Measurements from ENCODE around the gene CNOT6L. TPM values are rescaled to one million over a fixed set of nuclear protein-coding genes. Genes with fewer than 3 reads are reported as not detected.

Gene CNOT6L
- polyA plus RNA-seq, 1 of the 3 experiments (the other 2 are of a cell fraction): 2.8 TPM

DNA sequence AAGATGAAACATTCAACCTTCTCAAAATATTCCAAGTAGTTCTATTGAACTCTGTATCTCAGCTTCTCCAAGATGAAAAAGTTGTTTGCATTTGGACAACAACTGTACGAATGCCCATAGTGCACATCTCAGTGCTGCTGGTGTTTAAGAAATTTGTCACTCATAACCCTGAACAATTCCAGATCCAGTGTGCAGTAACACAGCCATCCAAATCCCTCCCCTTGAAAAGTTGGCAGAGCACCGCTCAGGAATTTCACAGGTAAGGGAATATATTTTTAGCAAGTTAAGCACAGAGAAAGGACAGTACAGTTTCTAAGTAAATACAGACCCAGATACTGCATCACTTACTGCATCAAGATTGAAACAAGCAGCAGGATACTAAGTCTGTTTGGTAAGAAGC lies 104.7 kb downstream of the CNOT6L start:
- Histone ChIP-seq H3K79me2 (ENCODE audit: insufficient read depth) (no peaks in the 10 kb centered on the region), H4K20me1 (ENCODE audit: insufficient read depth) (no peaks in the 10 kb centered on the region), H3K9me2 (no peaks in the 10 kb centered on the region), H3F3A (replicated peaks; ENCODE audit: insufficient read depth) (no peaks in the 10 kb centered on the region), H3K27me3 (ENCODE audit: insufficient read depth) (no peaks in the 10 kb centered on the region), H2AFZ (ENCODE audit: low read depth) (no peak overlapping the region), H3K9me3 (no peaks in the 10 kb centered on the region), H3K4me3 (ENCODE audit: low read depth in 2 of 2, low read length in 1 of 2) (no peak overlapping the region), H3K9ac (no peak overlapping the region), H3K27ac (ENCODE audit: low read depth in 2 of 2, low read length in 1 of 2) (no peak overlapping the region), H3K36me3 (replicated peaks in 1 of 2; ENCODE audit: control insufficient read depth in 1 of 2, insufficient read depth in 2 of 2, low read length in 1 of 2) (peaks cover 6 to 10% of the 10 kb centered on the region in 2 experiments), H3K4me2 (no peak overlapping the region), H3K4me1 (ENCODE audit: control insufficient read depth in 1 of 2, insufficient read depth in 2 of 2, low read depth in 1 of 2, low read length in 1 of 2) (no peaks in the 10 kb centered on the region)
- WGBS (ENCODE audit: low lambda C conversion rate): 100% methylated on average over 2 of the region's 2 CpGs
- POLR2A ChIA-PET: no interaction called here
- TF ChIP-seq RCOR1 (IDR thresholded peaks at IDR 0.05; ENCODE audit: low read length): no peak
- TF ChIP-seq SIN3A (IDR thresholded peaks at IDR 0.05; ENCODE audit: borderline replicate concordance, low read depth, low read length): no peak
- no peak for TF ChIP-seq RFX5 (IDR thresholded peaks at IDR 0.05; ENCODE audit: low read length)
- TF ChIP-seq CHD2 (IDR thresholded peaks at IDR 0.05; ENCODE audit: low read length, partially characterized antibody): no peak
- no peak for TF ChIP-seq RXRA (IDR thresholded peaks at IDR 0.05; ENCODE audit: borderline replicate concordance, low read depth)
- TF ChIP-seq EP300 (IDR thresholded peaks at IDR 0.05; ENCODE audit: borderline replicate concordance in 1 of 2, low read depth in 1 of 2, low read length in 1 of 2): no peak
- TF ChIP-seq, protein P1, sequence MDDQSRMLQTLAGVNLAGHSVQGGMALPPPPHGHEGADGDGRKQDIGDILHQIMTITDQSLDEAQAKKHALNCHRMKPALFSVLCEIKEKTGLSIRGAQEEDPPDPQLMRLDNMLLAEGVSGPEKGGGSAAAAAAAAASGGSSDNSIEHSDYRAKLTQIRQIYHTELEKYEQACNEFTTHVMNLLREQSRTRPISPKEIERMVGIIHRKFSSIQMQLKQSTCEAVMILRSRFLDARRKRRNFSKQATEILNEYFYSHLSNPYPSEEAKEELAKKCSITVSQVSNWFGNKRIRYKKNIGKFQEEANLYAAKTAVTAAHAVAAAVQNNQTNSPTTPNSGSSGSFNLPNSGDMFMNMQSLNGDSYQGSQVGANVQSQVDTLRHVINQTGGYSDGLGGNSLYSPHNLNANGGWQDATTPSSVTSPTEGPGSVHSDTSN (IDR thresholded peaks at IDR 0.05): no peak
- no peak for TF ChIP-seq SMC3 (IDR thresholded peaks at IDR 0.05; ENCODE audit: low read depth, low read length)
- TF ChIP-seq, protein P2, sequence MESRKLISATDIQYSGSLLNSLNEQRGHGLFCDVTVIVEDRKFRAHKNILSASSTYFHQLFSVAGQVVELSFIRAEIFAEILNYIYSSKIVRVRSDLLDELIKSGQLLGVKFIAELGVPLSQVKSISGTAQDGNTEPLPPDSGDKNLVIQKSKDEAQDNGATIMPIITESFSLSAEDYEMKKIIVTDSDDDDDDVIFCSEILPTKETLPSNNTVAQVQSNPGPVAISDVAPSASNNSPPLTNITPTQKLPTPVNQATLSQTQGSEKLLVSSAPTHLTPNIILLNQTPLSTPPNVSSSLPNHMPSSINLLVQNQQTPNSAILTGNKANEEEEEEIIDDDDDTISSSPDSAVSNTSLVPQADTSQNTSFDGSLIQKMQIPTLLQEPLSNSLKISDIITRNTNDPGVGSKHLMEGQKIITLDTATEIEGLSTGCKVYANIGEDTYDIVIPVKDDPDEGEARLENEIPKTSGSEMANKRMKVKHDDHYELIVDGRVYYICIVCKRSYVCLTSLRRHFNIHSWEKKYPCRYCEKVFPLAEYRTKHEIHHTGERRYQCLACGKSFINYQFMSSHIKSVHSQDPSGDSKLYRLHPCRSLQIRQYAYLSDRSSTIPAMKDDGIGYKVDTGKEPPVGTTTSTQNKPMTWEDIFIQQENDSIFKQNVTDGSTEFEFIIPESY (IDR thresholded peaks at IDR 0.05; ENCODE audit: borderline replicate concordance, low read depth): no peak
- TF ChIP-seq MXI1 (IDR thresholded peaks at IDR 0.05; ENCODE audit: low read depth, low read length): no peak
- TF ChIP-seq, protein P3, sequence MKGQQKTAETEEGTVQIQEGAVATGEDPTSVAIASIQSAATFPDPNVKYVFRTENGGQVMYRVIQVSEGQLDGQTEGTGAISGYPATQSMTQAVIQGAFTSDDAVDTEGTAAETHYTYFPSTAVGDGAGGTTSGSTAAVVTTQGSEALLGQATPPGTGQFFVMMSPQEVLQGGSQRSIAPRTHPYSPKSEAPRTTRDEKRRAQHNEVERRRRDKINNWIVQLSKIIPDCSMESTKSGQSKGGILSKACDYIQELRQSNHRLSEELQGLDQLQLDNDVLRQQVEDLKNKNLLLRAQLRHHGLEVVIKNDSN (IDR thresholded peaks at IDR 0.05; ENCODE audit: borderline replicate concordance, low read depth): no peak
- TF ChIP-seq POLR2AphosphoS5 (IDR thresholded peaks at IDR 0.05; ENCODE audit: low read depth, low read length): no peak
- no peak for TF ChIP-seq NFIC (IDR thresholded peaks at IDR 0.05; ENCODE audit: borderline replicate concordance)
- no peak for TF ChIP-seq GABPA (IDR thresholded peaks at IDR 0.05; ENCODE audit: low read depth)
- TF ChIP-seq, protein P4, sequence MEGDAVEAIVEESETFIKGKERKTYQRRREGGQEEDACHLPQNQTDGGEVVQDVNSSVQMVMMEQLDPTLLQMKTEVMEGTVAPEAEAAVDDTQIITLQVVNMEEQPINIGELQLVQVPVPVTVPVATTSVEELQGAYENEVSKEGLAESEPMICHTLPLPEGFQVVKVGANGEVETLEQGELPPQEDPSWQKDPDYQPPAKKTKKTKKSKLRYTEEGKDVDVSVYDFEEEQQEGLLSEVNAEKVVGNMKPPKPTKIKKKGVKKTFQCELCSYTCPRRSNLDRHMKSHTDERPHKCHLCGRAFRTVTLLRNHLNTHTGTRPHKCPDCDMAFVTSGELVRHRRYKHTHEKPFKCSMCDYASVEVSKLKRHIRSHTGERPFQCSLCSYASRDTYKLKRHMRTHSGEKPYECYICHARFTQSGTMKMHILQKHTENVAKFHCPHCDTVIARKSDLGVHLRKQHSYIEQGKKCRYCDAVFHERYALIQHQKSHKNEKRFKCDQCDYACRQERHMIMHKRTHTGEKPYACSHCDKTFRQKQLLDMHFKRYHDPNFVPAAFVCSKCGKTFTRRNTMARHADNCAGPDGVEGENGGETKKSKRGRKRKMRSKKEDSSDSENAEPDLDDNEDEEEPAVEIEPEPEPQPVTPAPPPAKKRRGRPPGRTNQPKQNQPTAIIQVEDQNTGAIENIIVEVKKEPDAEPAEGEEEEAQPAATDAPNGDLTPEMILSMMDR (IDR thresholded peaks at IDR 0.05): no peak
- TF ChIP-seq, protein P5, sequence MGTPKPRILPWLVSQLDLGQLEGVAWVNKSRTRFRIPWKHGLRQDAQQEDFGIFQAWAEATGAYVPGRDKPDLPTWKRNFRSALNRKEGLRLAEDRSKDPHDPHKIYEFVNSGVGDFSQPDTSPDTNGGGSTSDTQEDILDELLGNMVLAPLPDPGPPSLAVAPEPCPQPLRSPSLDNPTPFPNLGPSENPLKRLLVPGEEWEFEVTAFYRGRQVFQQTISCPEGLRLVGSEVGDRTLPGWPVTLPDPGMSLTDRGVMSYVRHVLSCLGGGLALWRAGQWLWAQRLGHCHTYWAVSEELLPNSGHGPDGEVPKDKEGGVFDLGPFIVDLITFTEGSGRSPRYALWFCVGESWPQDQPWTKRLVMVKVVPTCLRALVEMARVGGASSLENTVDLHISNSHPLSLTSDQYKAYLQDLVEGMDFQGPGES (IDR thresholded peaks at IDR 0.05; ENCODE audit: low read depth, low read length): no peak
- DNase-seq: no peak
- CTCF ChIA-PET: no interaction called here
